ENCODE results near the gene MOB4.

The MOB4 gene

DNA sequence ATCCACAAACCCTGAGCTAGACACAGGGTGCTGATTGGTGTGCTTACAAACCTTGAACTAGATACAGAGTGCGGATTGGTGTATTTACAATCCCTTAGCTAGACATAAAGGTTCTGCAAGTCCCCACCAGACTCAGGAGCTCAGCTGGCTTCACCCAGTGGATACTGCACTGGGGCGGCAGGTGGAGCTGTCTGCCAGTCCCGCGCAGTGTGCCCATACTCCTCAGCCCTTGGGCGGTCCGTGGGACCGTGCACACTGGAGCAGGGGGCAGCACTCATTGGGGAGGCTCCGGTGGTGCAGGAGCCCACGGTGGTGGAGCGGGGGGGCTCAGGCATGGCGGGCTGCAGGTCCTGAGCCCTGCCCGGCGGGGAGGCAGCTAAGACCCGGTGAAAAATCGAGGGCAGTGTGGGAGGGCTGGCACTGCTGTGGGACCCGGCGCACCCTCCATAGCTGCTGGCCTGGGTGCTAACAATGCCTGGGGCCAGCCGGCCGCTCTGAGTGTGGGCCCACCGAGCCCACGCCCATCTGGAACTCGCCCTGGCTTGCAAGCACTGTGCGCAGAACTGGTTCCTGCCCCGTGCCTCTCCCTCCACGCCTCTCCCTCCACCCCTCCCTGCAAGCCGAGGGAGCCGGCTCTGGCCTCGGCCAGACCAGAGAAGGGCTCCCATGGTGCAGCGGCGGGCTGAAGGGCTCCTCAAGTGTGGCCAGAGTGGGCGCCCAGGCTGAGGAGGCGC, 75.6 kb downstream of the MOB4 start:
- no peak for DNase-seq (ENCODE audit: low read depth, low spot score)

DNA sequence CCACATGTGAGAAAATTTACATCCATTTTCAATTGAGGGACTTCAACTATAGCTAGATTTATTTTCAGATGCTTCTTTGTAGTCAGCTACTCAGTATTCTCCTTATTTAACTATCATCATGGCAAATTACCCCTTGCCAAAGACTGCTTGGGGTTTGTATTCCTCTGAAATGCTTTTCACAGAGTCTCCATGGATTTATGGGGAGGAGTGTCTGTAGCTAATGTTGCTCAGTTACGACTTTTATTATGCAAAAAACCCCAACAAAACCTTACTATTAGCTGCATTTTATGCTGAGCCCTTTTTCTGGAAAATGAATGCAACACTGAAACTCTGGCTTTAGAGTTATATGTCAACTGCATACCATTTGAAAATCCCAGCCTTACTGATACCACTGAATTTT, 80.9 kb downstream of the MOB4 start:
- no peak for DNase-seq (ENCODE audit: low read depth, low spot score)

DNA sequence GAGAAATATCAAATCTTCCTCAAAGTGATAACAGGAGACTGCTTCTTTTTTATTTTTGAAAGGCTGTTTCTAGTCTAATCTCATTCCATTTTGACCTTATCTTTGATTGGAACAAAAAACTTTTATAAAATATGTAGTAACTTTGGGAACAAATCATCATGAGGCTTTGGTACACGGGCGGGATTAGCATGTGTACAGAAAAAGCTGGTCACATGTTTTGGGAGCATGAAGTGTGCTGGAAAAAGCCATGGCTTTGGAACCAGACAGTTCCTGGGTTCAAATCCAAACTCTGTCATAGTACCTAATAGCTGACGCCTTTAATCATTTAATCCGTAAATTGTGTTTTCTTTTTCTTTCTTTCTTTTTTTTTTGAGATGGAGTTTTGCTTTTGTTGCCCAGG, 81.3 kb downstream of the MOB4 start:
- DNase-seq (ENCODE audit: low read depth, low spot score) = no peak

DNA sequence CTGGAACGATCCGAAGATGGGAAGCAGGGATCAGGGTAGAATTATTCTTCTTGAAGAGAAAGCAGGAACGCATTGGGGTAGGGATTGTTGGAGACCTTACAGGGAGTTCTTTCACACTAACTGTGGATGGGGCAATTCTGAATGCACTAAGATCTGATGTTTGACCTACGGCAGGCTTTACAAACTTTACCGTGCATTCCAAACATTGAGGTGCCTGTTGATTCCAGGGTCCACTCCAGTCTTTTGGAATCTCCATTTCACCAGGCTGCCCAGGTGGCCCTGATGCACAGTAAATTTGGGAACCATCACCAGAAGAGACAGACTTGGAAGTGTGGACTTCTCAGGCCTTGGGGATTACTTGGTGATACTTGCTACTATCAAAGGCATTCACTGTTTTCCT, 82.6 kb downstream of the MOB4 start:
- DNase-seq (ENCODE audit: low read depth, low spot score) = no peak

DNA sequence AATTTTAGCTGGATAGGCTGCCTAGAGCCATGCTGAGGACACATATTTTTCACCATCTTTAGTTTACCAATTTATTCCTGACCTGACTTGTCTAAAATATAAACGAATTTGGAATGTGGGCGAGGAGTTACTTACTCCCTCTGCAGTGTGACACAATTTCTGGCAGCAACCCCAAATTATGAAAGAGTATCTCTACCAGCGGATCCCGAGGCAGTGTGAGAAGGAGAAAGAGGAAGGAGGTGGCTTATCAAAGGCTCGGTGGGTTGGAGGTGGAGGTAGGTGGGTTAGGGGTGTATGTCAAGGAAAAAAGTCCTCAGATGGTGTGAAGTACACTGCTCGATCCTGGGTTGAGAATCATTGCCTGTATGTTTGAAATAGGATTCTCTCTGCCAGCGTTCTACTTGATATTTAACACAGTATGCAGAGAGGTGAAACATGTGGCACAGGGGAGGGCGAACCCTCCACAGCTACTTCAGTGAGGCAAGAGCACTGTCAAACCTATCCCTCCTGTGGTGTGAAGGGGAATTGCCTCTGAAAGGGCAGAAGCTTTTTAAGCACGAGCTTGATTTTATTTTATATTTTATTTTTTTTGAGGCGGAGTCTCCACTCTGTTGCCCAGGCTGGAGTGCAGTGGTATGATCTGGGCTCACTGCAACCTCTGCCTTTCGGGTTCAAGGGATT, 83.6 kb downstream of the MOB4 start:
- peak; percentile 17 for DNase-seq (ENCODE audit: low read depth, low spot score)

DNA sequence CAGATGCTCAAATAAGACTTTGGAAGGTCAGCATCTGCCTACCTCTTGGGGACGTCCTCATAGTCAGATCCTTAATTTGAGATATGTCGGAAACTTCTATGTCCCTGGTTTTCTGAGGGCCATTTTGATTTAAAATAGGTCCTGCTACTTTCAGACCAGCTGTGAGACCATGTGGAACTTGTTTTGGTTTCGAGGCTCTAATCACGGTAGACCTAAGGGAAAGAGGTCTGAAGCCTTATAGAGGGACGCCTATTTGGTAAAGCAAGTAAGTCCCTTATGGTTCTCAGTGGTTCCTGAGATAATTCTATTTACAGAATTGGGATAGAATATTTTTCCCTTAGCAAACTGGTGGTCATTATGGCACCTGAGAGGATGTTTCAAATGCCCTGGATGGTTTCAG, 84.4 kb downstream of the MOB4 start:
- no peak for DNase-seq (ENCODE audit: low read depth, low spot score)

DNA sequence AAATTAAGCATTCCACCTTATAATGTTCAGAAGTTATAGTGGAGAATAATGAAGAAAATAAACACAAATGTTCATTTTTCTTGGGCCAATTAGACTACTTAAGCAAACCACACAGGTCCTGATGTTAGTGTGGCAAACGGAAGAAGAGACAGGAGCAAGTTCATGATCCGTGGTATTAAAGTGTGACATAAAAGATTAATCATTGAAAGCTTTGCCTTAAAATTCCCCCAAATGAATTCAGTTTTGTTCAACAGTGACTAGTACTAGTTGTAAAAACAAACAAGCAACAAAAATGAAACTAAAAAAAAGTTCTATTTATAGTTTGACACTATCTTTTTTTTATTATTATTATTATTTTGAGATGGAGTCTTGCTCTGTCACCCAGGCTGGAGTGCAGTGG, 85.9 kb downstream of the MOB4 start:
- no peak for DNase-seq (ENCODE audit: low read depth, low spot score)
